Measurements from ENCODE around the gene TDRD10. TPM values are rescaled to one million over a fixed set of nuclear protein-coding genes. Genes with fewer than 3 reads are reported as not detected.

Gene TDRD10
- total RNA-seq = not detected in 2 replicates
- long read RNA-seq = 0 reads

- no peak for DNase-seq (ENCODE audit: extremely low spot score, unreplicated experiment)
- H3K4me1 Mint-ChIP-seq (ENCODE audit: unreplicated experiment) = peaks cover 2% of the 10 kb centered on the region
- H3K4me3 Mint-ChIP-seq (ENCODE audit: unreplicated experiment) = peak within 1 kb of the TSS; percentile 12
- no peaks in the 10 kb centered on the region for H3K36me3 Mint-ChIP-seq (ENCODE audit: unreplicated experiment)
- peaks cover 75% of the 10 kb centered on the region for H3K27me3 Mint-ChIP-seq (ENCODE audit: unreplicated experiment)
- no peak within 1 kb of the TSS for H3K27ac Mint-ChIP-seq (ENCODE audit: unreplicated experiment)
- TF ChIP-seq CTCF (IDR thresholded peaks at IDR 0.05) = no peak
- no peaks in the 10 kb centered on the region for H3K9me3 Mint-ChIP-seq (ENCODE audit: unreplicated experiment)
Measured at GRCh38 chr1:154502066-154502743, at the start of gene TDRD10, which contains the start of gene SHE. TDRD10 (plus strand) TSS chr1:154502219; CDS start chr1:154506904, 4,685 bp downstream. SHE (minus strand) TSS chr1:154502412; CDS start chr1:154502026, 386 bp downstream.

- peaks cover 24% of the 10 kb centered on the region for H3K4me1 Mint-ChIP-seq (ENCODE audit: unreplicated experiment)
- no peak for TF ChIP-seq CTCF (IDR thresholded peaks at IDR 0.05)
- peaks cover 34% of the 10 kb centered on the region for H3K36me3 Mint-ChIP-seq (ENCODE audit: unreplicated experiment)
- DNase-seq (ENCODE audit: extremely low spot score, unreplicated experiment) = no peak
- H3K4me3 Mint-ChIP-seq (ENCODE audit: unreplicated experiment) = no peak overlapping the region
- H3K27ac Mint-ChIP-seq (ENCODE audit: unreplicated experiment) = peak overlapping the region; percentile 54
- no peaks in the 10 kb centered on the region for H3K9me3 Mint-ChIP-seq (ENCODE audit: unreplicated experiment)
- no peaks in the 10 kb centered on the region for H3K27me3 Mint-ChIP-seq (ENCODE audit: unreplicated experiment)
Measured at GRCh38 chr1:154453161-154453560, 48.9 kb upstream of the TDRD10 start.

- Mint-ChIP-seq H3K9me3 (ENCODE audit: unreplicated experiment) (no peaks in the 10 kb centered on the region), H3K4me3 (ENCODE audit: unreplicated experiment) (no peak overlapping the region), H3K4me1 (ENCODE audit: unreplicated experiment) (peaks cover 25% of the 10 kb centered on the region), H3K36me3 (ENCODE audit: unreplicated experiment) (peaks cover 33% of the 10 kb centered on the region), H3K27ac (ENCODE audit: unreplicated experiment) (peak overlapping the region; percentile 54), H3K27me3 (ENCODE audit: unreplicated experiment) (no peaks in the 10 kb centered on the region)
- TF ChIP-seq CTCF (IDR thresholded peaks at IDR 0.05) = no peak
- DNase-seq (ENCODE audit: extremely low spot score, unreplicated experiment) = no peak
Measured at GRCh38 chr1:154453574-154454352, 48.3 kb upstream of the TDRD10 start.

- Mint-ChIP-seq H3K4me1 (ENCODE audit: unreplicated experiment) (peaks cover 33% of the 10 kb centered on the region), H3K36me3 (ENCODE audit: unreplicated experiment) (peaks cover 31% of the 10 kb centered on the region), H3K27me3 (ENCODE audit: unreplicated experiment) (no peaks in the 10 kb centered on the region), H3K27ac (ENCODE audit: unreplicated experiment) (peak overlapping the region; percentile 42), H3K4me3 (ENCODE audit: unreplicated experiment) (no peak overlapping the region), H3K9me3 (ENCODE audit: unreplicated experiment) (no peaks in the 10 kb centered on the region)
- no peak for DNase-seq (ENCODE audit: extremely low spot score, unreplicated experiment)
- no peak for TF ChIP-seq CTCF (IDR thresholded peaks at IDR 0.05)
Measured at GRCh38 chr1:154454386-154455120, 47.5 kb upstream of the TDRD10 start.

All from osteocyte (in vitro differentiated cells).